Measurements from ENCODE around the gene PCLO. TPM values are rescaled to one million over a fixed set of nuclear protein-coding genes. Genes with fewer than 3 reads are reported as not detected.

Gene PCLO
- total RNA-seq, 4 donors from 2014 or later, result 11.8 to 40.4 (median 26.1) TPM

DNA sequence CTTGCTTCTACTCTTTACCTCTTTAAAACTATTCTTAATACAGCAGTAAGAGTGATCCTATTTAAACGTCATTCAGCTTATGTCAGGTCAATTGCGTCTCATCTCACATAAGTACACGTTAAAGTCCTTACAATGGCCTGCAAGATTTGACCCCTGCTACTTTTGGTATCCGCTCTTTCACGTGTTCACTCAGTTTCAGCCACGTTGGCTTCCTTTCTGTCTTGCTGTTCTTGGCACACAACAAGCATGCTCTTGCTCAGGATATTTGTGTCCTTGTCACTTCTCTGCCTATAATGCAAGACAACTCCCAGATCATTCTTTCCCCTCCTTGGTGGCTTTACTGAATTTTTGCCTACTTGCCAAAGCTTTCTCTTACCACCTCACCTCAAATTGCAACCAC lies 296.8 kb downstream of the PCLO start:
- H3K36me3 ChIP-seq, result no peaks in the 10 kb centered on the region
- DNase-seq, result no peak
- H3K27me3 ChIP-seq, result no peaks in the 10 kb centered on the region
- TF ChIP-seq POLR2A (IDR thresholded peaks at IDR 0.05), result no peak
- TF ChIP-seq, protein P1, sequence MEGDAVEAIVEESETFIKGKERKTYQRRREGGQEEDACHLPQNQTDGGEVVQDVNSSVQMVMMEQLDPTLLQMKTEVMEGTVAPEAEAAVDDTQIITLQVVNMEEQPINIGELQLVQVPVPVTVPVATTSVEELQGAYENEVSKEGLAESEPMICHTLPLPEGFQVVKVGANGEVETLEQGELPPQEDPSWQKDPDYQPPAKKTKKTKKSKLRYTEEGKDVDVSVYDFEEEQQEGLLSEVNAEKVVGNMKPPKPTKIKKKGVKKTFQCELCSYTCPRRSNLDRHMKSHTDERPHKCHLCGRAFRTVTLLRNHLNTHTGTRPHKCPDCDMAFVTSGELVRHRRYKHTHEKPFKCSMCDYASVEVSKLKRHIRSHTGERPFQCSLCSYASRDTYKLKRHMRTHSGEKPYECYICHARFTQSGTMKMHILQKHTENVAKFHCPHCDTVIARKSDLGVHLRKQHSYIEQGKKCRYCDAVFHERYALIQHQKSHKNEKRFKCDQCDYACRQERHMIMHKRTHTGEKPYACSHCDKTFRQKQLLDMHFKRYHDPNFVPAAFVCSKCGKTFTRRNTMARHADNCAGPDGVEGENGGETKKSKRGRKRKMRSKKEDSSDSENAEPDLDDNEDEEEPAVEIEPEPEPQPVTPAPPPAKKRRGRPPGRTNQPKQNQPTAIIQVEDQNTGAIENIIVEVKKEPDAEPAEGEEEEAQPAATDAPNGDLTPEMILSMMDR (IDR thresholded peaks at IDR 0.05), result no peak
- 82 to 90% methylated on average over 6 of the region's 6 CpGs for WGBS, 2 donors
- no peak overlapping the region for H3K27ac ChIP-seq
- intact Hi-C loops (cut with DNase I), result no loop called here
- H3K4me1 ChIP-seq, result no peaks in the 10 kb centered on the region
- no peak overlapping the region for H3K4me3 ChIP-seq (replicated peaks in 1 of 3)
- H3K9me3 ChIP-seq, result no peaks in the 10 kb centered on the region

- TF ChIP-seq POLR2A (IDR thresholded peaks at IDR 0.05), result no peak
- TF ChIP-seq, protein P1 (IDR thresholded peaks at IDR 0.05), result no peak
- H3K4me1 ChIP-seq, result no peaks in the 10 kb centered on the region
These were observed 303.4 kb downstream of the PCLO start for GRCh38 chr7:82859106-82859850.

GRCh38 chr7:82851121-82851520 lies 311.6 kb downstream of the PCLO start:
- 91 to 92% methylated on average over 4 of the region's 4 CpGs for WGBS, 2 donors
- TF ChIP-seq, protein P1 (IDR thresholded peaks at IDR 0.05), result no peak
- Histone ChIP-seq H3K27ac (no peak overlapping the region), H3K4me3 (replicated peaks in 1 of 3) (no peak overlapping the region), H3K4me1 (no peaks in the 10 kb centered on the region), H3K27me3 (no peaks in the 10 kb centered on the region), H3K36me3 (no peaks in the 10 kb centered on the region), H3K9me3 (no peaks in the 10 kb centered on the region)
- DNase-seq, result no peak
- intact Hi-C loops (cut with DNase I), result no loop called here

More at GRCh38 chr7:82859106-82859850, 303.4 kb downstream of the PCLO start:
- intact Hi-C loops (cut with DNase I), result no loop called here
- Histone ChIP-seq H3K4me3 (replicated peaks in 1 of 3) (no peak overlapping the region), H3K9me3 (no peaks in the 10 kb centered on the region), H3K36me3 (no peaks in the 10 kb centered on the region), H3K27ac (no peak overlapping the region), H3K27me3 (no peaks in the 10 kb centered on the region)
- DNase-seq, result no peak
- WGBS, 2 donors, result 86 to 87% methylated on average over 1 of the region's 1 CpG

DNA sequence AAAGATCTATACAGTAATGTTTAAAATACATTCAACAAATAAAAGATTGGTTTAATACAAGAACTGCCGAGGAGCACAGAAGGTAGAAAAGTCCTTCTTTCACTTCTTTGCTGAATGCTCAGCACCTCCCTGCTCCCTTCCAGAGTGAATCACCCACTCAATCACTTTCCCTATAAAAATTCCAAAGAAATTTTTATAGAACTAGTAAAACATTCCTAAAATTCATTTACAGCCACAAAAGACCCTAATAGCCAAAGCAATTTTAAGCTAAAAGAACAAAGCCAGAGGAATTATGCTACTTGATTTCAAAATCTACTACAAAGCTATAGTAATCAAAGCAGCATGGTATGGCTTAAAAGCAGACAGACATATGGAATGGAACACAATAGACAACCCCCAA lies 320.9 kb downstream of the PCLO start:
- H3K27ac ChIP-seq, result no peak overlapping the region
- H3K27me3 ChIP-seq, result no peaks in the 10 kb centered on the region
- DNase-seq, result no peak
- intact Hi-C loops (cut with DNase I), result no loop called here
- 96 to 100% methylated on average over 1 of the region's 1 CpG for WGBS, 2 donors
- H3K4me1 ChIP-seq, result no peaks in the 10 kb centered on the region
- H3K9me3 ChIP-seq, result no peaks in the 10 kb centered on the region
- no peak for TF ChIP-seq POLR2A (IDR thresholded peaks at IDR 0.05)
- TF ChIP-seq, protein P1 (IDR thresholded peaks at IDR 0.05), result no peak
- no peaks in the 10 kb centered on the region for H3K36me3 ChIP-seq
- H3K4me3 ChIP-seq (replicated peaks in 1 of 3), result no peak overlapping the region

GRCh38 chr7:82840061-82840460 lies 322.6 kb downstream of the PCLO start:
- intact Hi-C loops (cut with DNase I), result no loop called here
- 46 to 74% methylated on average over 3 of the region's 3 CpGs for WGBS, 2 donors
- no peak for TF ChIP-seq POLR2A (IDR thresholded peaks at IDR 0.05)
- TF ChIP-seq, protein P1 (IDR thresholded peaks at IDR 0.05), result no peak

More at GRCh38 chr7:82840061-82840460, 322.6 kb downstream of the PCLO start:
- H3K4me3 ChIP-seq (replicated peaks in 1 of 3), result no peak overlapping the region
- H3K27ac ChIP-seq, result no peak overlapping the region
- H3K27me3 ChIP-seq, result no peaks in the 10 kb centered on the region
- H3K9me3 ChIP-seq, result no peaks in the 10 kb centered on the region
- no peak for DNase-seq
- no peaks in the 10 kb centered on the region for H3K36me3 ChIP-seq
- H3K4me1 ChIP-seq, result no peaks in the 10 kb centered on the region
